HG03460 (cell line): ENCODE results near the gene TMIGD3.

Experiments used
- ATAC-seq: cut with Tn5 transposase; IDR thresholded peaks from one replicate; pipeline ENCODE4 v1.9.1; 2021; ENCODE audit not compliant: unreplicated experiment

TMIGD3 gene

DNA sequence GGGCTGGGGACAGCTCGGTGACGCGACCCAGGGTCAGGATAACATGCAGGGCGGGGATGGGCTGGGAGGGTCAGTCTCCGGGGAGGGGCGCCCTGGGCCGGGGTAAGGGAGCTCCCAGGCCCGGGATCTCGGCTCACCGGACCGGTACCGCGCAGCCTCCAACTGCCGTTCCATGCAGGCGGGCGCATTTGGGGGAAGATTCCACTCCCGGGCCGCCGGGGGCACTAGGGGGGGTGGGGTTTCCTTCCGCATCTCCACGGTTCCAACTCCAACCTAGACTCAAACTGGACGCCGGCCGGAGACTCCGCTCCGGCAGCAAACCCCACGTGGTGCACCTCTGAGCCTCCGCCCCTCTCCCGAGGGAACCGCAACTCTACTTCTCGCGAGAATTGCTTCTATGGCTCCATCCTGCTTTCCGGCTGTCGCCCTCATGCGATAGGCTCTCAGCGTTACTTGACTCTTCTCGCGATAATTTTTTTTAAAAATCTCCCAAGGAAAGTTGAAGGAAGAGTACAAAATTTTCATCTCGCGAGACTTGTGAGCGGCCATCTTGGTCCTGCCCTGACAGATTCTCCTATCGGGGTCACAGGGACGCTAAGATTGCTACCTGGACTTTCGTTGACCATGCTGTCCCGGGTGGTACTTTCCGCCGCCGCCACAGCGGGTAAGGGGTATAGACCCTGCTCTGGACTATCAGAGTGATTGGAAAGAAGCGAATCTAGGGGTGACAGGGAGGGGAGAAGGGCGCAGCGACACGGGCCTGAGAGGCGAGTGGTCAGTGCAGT, 54.3 kb downstream of the TMIGD3 start, which contains the start of the genes ATP5PB and WDR77:
TSS of gene ATP5PB (plus strand) at position 547 of the 785 bp plus-strand sequence. CDS start at position 625, 78 bp downstream.
TSS of gene WDR77 (minus strand) at position 339 of the 785 bp plus-strand sequence. CDS start at position 252, 87 bp downstream.
- peak; percentile 87 for ATAC-seq

DNA sequence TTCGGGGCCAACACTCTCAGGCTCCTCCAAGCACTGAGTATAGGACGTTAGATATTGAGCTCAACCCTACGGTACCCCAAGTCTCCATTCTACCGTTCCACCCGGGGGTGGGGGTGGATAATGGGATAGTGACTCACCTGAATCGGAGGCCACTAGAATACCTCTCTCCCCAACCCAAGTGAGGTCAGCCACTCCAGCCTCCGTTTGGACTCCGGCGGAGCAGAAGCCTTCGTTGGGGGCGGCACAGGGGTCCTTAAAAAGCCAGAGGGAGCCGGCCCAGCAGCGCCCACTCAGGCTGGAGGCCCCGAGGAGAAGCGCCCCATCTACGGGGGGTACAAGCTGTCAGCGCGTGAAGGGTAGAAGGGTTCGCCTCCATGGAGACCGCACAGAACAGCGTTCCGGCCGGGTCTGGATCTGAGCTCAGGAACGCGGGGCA, 54.9 kb downstream of the TMIGD3 start:
- ATAC-seq, result peak; percentile 24

DNA sequence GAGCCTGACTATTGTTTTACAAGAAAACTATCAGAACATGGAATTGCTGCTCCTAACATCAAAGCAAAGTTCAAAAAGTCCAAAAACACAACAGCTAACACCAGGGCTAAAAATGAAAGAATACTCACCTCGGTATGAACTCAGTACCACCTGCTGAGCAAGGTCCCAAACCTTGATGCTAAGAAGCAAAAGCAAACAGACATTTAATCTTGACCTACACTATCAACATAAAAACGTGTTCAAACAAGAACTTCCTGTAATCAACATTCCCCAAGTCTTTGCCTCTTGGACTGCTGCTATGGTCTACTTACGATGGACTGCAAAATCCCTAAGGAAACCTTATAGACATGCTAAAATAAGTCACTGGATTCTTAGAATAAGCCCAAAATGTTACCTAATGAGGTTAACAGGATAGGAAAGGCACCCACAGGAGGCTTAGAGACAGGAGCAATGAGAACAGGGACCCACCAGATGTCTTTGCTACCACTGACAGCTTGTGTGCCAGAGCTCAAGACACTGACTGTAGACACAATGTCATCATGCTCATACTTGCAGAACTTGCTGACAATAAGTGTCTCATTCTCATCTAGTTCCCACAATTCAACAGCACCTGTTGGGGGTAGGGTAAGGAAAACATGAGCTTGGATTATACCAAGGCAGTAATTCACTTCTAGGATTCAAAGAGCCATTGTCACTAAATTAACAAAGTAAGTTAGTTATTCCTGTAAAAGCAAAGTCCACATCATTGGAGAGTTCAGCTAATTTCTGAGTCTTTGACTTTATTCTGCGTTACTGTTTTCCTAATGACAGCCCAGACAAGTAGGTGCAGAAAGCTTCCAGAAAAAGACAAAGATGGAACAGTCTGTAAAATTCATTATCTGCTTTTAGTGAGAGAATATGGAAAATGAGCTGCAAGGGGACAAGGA, 56.2 kb downstream of the TMIGD3 start:
- no peak for ATAC-seq

DNA sequence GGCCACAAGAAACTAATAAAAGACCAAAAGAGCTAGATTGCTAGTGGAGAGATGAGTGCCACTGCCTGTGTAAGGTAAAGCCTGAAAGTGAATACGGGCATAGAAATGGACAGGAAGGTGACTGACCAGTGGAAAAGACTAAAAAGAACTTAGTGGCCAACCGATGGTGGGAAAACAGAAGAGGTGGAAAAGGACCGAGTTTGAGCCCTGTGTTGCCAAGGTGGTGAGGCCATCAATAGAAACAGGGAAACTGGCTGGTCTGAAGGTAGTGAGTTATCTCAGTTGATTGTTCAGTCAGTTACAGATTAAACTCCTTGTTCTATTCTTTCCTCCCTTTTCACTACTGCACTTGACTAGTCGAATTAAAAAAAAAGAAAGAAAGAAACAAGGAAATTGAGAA, 56.9 kb downstream of the TMIGD3 start:
- no peak for ATAC-seq

DNA sequence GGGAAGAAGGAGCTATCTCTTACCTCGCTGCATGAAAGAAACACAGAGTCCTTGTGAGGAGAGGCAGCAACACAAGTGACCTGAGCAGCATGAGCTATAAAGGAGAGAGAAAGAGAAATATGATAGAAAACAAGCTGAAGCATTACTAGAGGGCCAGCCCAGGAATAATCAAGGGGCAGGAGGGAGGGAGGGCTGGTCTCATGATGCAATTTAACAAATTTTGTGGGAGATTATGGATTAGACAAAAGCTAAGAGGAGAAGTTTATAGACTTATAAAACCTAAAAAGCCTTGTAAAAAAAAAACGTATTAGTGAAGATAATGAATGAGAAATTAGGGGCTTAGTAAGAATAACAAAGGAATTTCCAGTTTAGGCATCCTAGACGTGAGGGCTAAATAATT, 59.4 kb downstream of the TMIGD3 start:
- no peak for ATAC-seq

DNA sequence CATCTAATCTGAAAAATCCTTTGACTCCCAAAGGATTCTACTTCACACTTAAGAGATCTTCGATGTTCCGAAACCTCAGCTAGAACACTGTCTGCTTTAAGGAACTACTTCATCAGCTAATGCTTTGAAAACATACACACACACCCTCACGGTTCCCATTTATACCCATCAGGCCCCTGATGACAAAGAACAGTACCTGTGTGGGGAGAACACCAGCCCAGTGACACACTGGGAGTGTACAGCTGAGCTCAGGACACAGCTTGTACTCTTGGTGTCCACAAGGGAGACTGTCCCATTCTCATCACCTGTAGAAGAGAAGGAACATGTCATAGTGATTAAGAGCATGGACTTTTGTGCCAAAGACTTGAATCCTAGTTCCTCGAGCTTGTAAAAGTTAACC, 61.0 kb downstream of the TMIGD3 start:
- ATAC-seq, result no peak

DNA sequence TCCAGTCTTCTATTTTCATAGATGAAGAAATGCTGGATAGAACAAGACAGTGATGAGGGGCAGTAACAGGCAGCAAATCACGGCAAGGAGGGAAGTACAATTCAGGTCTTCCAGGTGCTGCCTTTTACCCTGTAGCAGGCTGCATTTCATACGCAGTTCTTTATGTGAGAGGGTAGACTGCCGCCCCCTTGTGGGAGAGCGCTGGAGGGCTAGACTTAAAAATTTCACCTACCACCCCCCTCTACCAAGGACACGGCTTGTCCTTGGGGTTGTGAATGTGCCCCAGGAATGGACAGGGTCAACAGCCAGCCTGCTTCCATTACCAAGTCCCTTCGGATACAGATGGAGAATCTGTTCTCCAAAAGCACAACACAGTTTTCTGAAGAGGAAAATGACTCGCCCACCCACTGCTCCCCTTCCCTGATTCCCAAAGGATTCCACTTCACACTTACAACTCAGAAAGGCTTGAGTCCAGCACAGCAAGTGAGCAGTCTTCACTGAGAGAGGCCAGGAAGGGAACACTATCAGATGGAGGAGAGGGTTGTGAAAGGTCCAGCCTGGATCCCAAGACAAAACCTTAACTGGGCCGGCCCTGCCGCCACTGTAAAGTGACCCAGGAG, 61.8 kb downstream of the TMIGD3 start:
- ATAC-seq, result no peak

DNA sequence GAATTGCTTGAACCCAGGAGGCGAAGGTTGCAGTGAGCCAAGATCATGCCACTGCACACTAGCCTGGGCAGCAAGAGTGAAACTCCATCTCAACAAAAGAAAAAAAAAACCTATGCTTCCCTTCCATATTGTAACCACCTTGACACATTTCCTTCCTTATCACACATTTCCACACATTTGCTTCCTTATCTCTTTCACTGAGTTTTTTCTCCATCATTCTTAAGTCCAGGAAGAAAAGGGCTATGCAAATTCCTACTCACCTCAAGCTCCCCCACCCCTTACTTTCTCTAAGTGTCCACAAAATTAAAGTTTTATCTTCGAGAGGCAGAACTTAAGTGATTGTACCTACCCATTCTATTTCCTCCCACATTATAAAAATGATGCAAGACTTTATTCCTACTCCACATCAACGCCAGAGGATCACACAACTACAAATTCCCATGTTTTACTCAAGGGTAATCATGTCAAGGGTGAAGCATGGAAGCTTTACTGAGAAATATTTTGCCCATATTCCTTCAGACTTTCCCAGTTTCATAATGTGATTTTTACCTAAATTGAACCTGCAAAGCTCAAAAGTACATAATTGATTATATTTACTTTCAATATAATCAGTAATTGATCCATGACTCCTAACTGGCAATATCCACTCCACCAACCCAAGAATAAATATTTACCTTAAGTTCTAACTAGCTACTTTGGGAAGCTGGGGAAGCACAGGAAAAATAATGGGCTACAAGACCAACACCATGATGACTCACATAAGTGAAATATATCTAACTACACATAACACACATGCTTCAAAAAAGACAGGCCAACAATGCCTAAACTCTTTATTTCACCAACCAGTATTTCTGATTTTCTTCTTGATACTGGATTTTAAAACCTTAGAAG, 63.7 kb downstream of the TMIGD3 start:
- no peak for ATAC-seq

DNA sequence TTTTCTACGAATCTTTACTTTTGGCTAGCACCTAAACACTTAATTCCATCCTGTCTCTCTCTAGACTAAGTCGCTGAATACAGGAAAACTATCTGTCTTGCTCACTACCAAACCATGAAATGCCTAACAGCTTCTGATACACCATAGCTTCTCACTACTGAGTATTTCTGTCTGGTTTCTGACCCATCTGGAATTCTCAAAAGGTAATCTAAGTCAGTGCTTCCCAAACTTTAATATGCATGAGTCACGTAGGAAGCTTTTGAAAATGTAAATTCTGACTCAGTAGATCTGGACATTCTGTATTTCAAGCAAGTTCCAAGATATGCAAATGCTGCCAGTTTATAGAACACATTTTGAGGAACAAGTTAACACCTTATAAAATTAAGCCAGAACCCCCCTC, 66.7 kb downstream of the TMIGD3 start:
- ATAC-seq, result no peak
